Mucosa of rectum (tissue), 2 donors: ENCODE results near the gene ADAMTS13.
"Not testable (repeated sequence)": the region's sequence is repeated elsewhere in the genome, so short reads cannot be mapped to it uniquely, and the experiment has no call there.

Experiments used
- H3K27ac ChIP-seq, 2 donors: one replicate each; pipeline ENCODE4 v1.7.0; 2013; ENCODE audit warnings: inconsistent platforms in 2 of 2, low read depth in 2 of 2, low read length in 2 of 2
- H3K27me3 ChIP-seq, 2 donors: one replicate each; pipeline ENCODE4 v1.7.0; 2013; ENCODE audit warnings: low read length in 2 of 2; ENCODE audit not compliant: control insufficient read depth in 2 of 2, insufficient read depth in 2 of 2
- H3K36me3 ChIP-seq, 2 donors: one replicate each; pipeline ENCODE4 v1.7.0; 2013; ENCODE audit warnings: low read length in 2 of 2; ENCODE audit not compliant: control insufficient read depth in 2 of 2, insufficient read depth in 2 of 2
- H3K4me1 ChIP-seq, 2 donors: one replicate each; pipeline ENCODE4 v1.7.0; 2013; ENCODE audit warnings: low read length in 2 of 2, mild to moderate bottlenecking in 1 of 2; ENCODE audit not compliant: control insufficient read depth in 2 of 2, insufficient read depth in 2 of 2
- H3K4me3 ChIP-seq, 2 donors: one replicate each; pipeline ENCODE4 v1.7.0; 2013; ENCODE audit warnings: low read length in 2 of 2
- H3K9ac ChIP-seq, 2 donors: one replicate each; pipeline ENCODE4 v1.7.0; 2013; ENCODE audit warnings: low read length in 2 of 2, low read depth in 1 of 2, mild to moderate bottlenecking in 1 of 2
- H3K9me3 ChIP-seq, 2 donors: one replicate each; pipeline ENCODE4 v1.7.0; 2013; ENCODE audit warnings: low read length in 2 of 2; ENCODE audit not compliant: control insufficient read depth in 2 of 2
- donor health status: healthy.
- donor health status: Normal muscosa, but diverticular disease.

The ADAMTS13 gene

GRCh38 chr9:133421615-133422542, at the start of gene ADAMTS13:
TSS of gene ADAMTS13 (plus strand) at chr9:133422367. CDS start at chr9:133422444, 77 bp downstream.
- peaks cover 17 to 22% of the 10 kb centered on the region in 2 donors for H3K4me1 ChIP-seq
- H3K9ac ChIP-seq: peak within 1 kb of the TSS in 1 of 2 donors; percentile 24

GRCh38 chr9:133374612-133375115, 47.5 kb upstream of the ADAMTS13 start:
- Histone ChIP-seq H3K9me3 (no peaks in the 10 kb centered on the region), H3K4me1 (peaks cover 27 to 29% of the 10 kb centered on the region in 2 donors), H3K9ac (peak overlapping the region; percentile 73 to 89), H3K27ac (peak overlapping the region; percentile 92), H3K36me3 (peaks cover 6 to 28% of the 10 kb centered on the region in 2 donors), H3K27me3 (no peaks in the 10 kb centered on the region), H3K4me3 (peak overlapping the region; percentile 81 to 84)

More at GRCh38 chr9:133421615-133422542, at the start of gene ADAMTS13:
- H3K27me3 ChIP-seq: no peaks in the 10 kb centered on the region
- H3K4me3 ChIP-seq: no peak within 1 kb of the TSS
- H3K27ac ChIP-seq: no peak within 1 kb of the TSS
- no peaks in the 10 kb centered on the region for H3K36me3 ChIP-seq
- no peaks in the 10 kb centered on the region for H3K9me3 ChIP-seq

- H3K4me1 ChIP-seq: peaks cover 21 to 25% of the 10 kb centered on the region in 2 donors
- peak overlapping the region; percentile 73 to 89 for H3K9ac ChIP-seq
- peak overlapping the region; percentile 92 for H3K27ac ChIP-seq
- H3K27me3 ChIP-seq: no peaks in the 10 kb centered on the region
- peak overlapping the region; percentile 81 to 84 for H3K4me3 ChIP-seq
- H3K9me3 ChIP-seq: no peaks in the 10 kb centered on the region
- peaks cover 6 to 24% of the 10 kb centered on the region in 2 donors for H3K36me3 ChIP-seq
Measured at GRCh38 chr9:133375116-133375723, 46.9 kb upstream of the ADAMTS13 start.

GRCh38 chr9:133375724-133376654, 46.2 kb upstream of the ADAMTS13 start, which contains the start of the genes STKLD1 and SURF4:
TSS of gene STKLD1 (plus strand) at chr9:133376366. CDS start at chr9:133376474, 108 bp downstream.
TSS of gene SURF4 (minus strand) at chr9:133376060. CDS start at chr9:133375969, 91 bp downstream.
- Histone ChIP-seq H3K4me3 (peak within 1 kb of the TSS; percentile 81 to 84), H3K9me3 (no peaks in the 10 kb centered on the region), H3K27me3 (no peaks in the 10 kb centered on the region), H3K4me1 (peaks cover 19 to 20% of the 10 kb centered on the region in 2 donors), H3K36me3 (peaks cover 2 to 17% of the 10 kb centered on the region in 2 donors), H3K27ac (peak within 1 kb of the TSS; percentile 92), H3K9ac (peak within 1 kb of the TSS; percentile 73 to 89)

GRCh38 chr9:133377280-133377679, 44.9 kb upstream of the ADAMTS13 start:
- not testable (repeated sequence) for H3K27me3 ChIP-seq, H3K27ac ChIP-seq, H3K9ac ChIP-seq, H3K4me3 ChIP-seq, H3K36me3 ChIP-seq, H3K9me3 ChIP-seq
- peaks cover 9 to 13% of the 10 kb centered on the region in 2 donors for H3K4me1 ChIP-seq

GRCh38 chr9:133377721-133378216, 44.4 kb upstream of the ADAMTS13 start:
- Histone ChIP-seq H3K4me3 (no peak overlapping the region), H3K36me3 (peaks cover 1 to 4% of the 10 kb centered on the region in 2 donors), H3K9ac (no peak overlapping the region), H3K27ac (no peak overlapping the region), H3K4me1 (peaks cover 7 to 8% of the 10 kb centered on the region in 2 donors), H3K9me3 (no peaks in the 10 kb centered on the region), H3K27me3 (no peaks in the 10 kb centered on the region)

- Histone ChIP-seq H3K27ac (no peak overlapping the region), H3K9me3 (no peaks in the 10 kb centered on the region), H3K27me3 (no peaks in the 10 kb centered on the region), H3K4me1 (peaks cover 5 to 6% of the 10 kb centered on the region in 2 donors), H3K4me3 (no peak overlapping the region), H3K9ac (no peak overlapping the region), H3K36me3 (no peaks in the 10 kb centered on the region)
Measured at GRCh38 chr9:133378408-133378962, 43.7 kb upstream of the ADAMTS13 start.

GRCh38 chr9:133379153-133380086, 42.7 kb upstream of the ADAMTS13 start:
- Histone ChIP-seq H3K9me3 (no peaks in the 10 kb centered on the region), H3K4me3 (no peak overlapping the region), H3K36me3 (no peaks in the 10 kb centered on the region), H3K9ac (no peak overlapping the region), H3K27me3 (no peaks in the 10 kb centered on the region), H3K4me1 (peaks cover 5 to 6% of the 10 kb centered on the region in 2 donors), H3K27ac (no peak overlapping the region)
